ENCODE results near the gene VANGL1. TPM values are rescaled to one million over a fixed set of nuclear protein-coding genes. Genes with fewer than 3 reads are reported as not detected.

The VANGL1 gene
- total RNA-seq, 1 experiment from 2014 or later, result 13.6 TPM

DNA sequence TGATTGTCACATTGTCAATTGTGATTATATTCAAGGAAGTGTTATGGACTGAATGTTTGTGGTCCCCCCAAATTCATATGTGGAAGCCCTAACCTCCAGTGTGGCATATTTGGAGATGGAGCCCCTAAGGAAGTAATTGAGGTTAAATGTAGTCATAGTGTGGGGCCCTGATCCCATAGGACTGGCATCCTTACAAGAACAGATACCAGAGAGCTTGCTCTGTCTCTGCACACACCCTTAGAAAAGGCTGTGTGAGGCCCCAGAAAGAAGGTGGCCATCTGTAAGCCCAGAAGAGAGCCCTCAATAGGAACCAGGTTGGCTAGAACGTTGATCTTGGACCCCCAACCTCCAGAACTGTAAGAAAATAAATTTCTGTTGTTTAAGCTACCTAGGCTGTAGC is 28.1 kb downstream of the VANGL1 start:
- TF ChIP-seq, protein P1, sequence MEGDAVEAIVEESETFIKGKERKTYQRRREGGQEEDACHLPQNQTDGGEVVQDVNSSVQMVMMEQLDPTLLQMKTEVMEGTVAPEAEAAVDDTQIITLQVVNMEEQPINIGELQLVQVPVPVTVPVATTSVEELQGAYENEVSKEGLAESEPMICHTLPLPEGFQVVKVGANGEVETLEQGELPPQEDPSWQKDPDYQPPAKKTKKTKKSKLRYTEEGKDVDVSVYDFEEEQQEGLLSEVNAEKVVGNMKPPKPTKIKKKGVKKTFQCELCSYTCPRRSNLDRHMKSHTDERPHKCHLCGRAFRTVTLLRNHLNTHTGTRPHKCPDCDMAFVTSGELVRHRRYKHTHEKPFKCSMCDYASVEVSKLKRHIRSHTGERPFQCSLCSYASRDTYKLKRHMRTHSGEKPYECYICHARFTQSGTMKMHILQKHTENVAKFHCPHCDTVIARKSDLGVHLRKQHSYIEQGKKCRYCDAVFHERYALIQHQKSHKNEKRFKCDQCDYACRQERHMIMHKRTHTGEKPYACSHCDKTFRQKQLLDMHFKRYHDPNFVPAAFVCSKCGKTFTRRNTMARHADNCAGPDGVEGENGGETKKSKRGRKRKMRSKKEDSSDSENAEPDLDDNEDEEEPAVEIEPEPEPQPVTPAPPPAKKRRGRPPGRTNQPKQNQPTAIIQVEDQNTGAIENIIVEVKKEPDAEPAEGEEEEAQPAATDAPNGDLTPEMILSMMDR (conservative IDR thresholded peaks at IDR 0.05), result no peak
- H4K8ac ChIP-seq (replicated peaks; ENCODE audit: insufficient read length, low read depth, low read length), result no peak overlapping the region
- no peak overlapping the region for H2BK12ac ChIP-seq (ENCODE audit: insufficient read length, low read depth, low read length)
- Mint-ChIP-seq H3K4me3 (no peak overlapping the region), H3K36me3 (ENCODE audit: insufficient read depth in 1 of 3, low read depth in 3 of 3) (peaks cover 19 to 33% (median 27%) of the 10 kb centered on the region in 3 experiments), H3K9me3 (no peaks in the 10 kb centered on the region), H3K4me1 (peaks cover 0 to 8% of the 10 kb centered on the region in 2 experiments; a peak in 2 of 4 replicates), H3K27ac (peak overlapping the region in 1 of 3 experiments; percentile 57; a peak in 1 of 7 replicates), H3K27me3 (ENCODE audit: low read depth) (no peaks in the 10 kb centered on the region)
- no peak overlapping the region for H3T11ph ChIP-seq (ENCODE audit: low read length)
- no peak overlapping the region for H4K91ac ChIP-seq (ENCODE audit: insufficient read length, low read depth, low read length)
- H2BK5ac ChIP-seq (ENCODE audit: insufficient read length, low read length), result no peak overlapping the region
- H3K27me3 ChIP-seq (ENCODE audit: insufficient read depth, low read length), result no peaks in the 10 kb centered on the region
- no peaks in the 10 kb centered on the region for H3K79me2 ChIP-seq (ENCODE audit: insufficient read depth, low read length)
- no peak overlapping the region for H2AFZ ChIP-seq (ENCODE audit: low read length)
- H3K4me1 ChIP-seq (ENCODE audit: insufficient read depth, low read length), result no peaks in the 10 kb centered on the region
- no peaks in the 10 kb centered on the region for H3K9me3 ChIP-seq (ENCODE audit: control insufficient read depth, low read depth, low read length)
- no peak overlapping the region for H2BK15ac ChIP-seq (ENCODE audit: low read depth, low read length)
- no peak overlapping the region for H3K27ac ChIP-seq (ENCODE audit: insufficient read length, low read depth, low read length)
- no CpG with 5 or more reads among the region's 1 CpG for WGBS (ENCODE audit: extremely low coverage, insufficient read length, low lambda C conversion rate)
- no peak overlapping the region for H2AK5ac ChIP-seq (ENCODE audit: insufficient read length, low read length)
- H3K23me2 ChIP-seq (ENCODE audit: insufficient read length, low read depth, low read length, poor library complexity, severe bottlenecking), result no peaks in the 10 kb centered on the region
- no peak for DNase-seq
- H3K14ac ChIP-seq (ENCODE audit: insufficient read depth, low read length), result no peak overlapping the region
- H3K4me2 ChIP-seq (ENCODE audit: insufficient read depth, insufficient read length, low read length), result no peak overlapping the region
- H3K79me1 ChIP-seq (ENCODE audit: insufficient read depth, low read depth, low read length, poor library complexity, severe bottlenecking), result no peaks in the 10 kb centered on the region
- no peak overlapping the region for H3K56ac ChIP-seq (ENCODE audit: insufficient read length, low read depth, low read length)
- peaks cover 3% of the 10 kb centered on the region for H4K20me1 ChIP-seq (ENCODE audit: control insufficient read depth, insufficient read depth, insufficient read length)
- H3K9ac ChIP-seq (ENCODE audit: extremely low read depth, insufficient read length, low read length), result no peak overlapping the region
- no peak overlapping the region for H2BK120ac ChIP-seq (ENCODE audit: low read depth, low read length, poor library complexity, severe bottlenecking)
- H2BK20ac ChIP-seq (ENCODE audit: low read depth, low read length, poor library complexity, severe bottlenecking), result no peak overlapping the region
- H3K23ac ChIP-seq (ENCODE audit: insufficient read length, low read depth, low read length), result no peak overlapping the region
- H4K5ac ChIP-seq (ENCODE audit: insufficient read length, low read depth, low read length), result no peak overlapping the region
- H3K18ac ChIP-seq (ENCODE audit: insufficient read length, low read depth, low read length), result no peak overlapping the region
- H3K4ac ChIP-seq (ENCODE audit: low read depth, low read length), result no peak overlapping the region

Data from H9 (cell line).